ENCODE results near the gene OLFML2A.

- TF ChIP-seq EZH2 (IDR thresholded peaks at IDR 0.05; ENCODE audit: low read length, missing control alignments) (no peak), CTCF (conservative IDR thresholded peaks at IDR 0.05 in 1 of 2, IDR thresholded peaks at IDR 0.05 in 1 of 2; ENCODE audit: low read depth in 1 of 2, low read length in 2 of 2) (no peak)
These were observed 28.3 kb downstream of the OLFML2A start for GRCh38 chr9:124805186-124805585.

Data from fibroblast of lung (primary cell).